Astrocyte (in vitro differentiated cells and primary cell): ENCODE measurements around the gene MRPS9. TPM values are rescaled to one million over a fixed set of nuclear protein-coding genes. Genes with fewer than 3 reads are reported as not detected.

ENCODE experiments used
- DNase-seq: peaks from one replicate; pipeline ENCODE4 v3.0.0-alpha.2; 2010; ENCODE audit warnings: low read depth
- FAIRE-seq: peaks from 2 replicates; lab custom pipeline; 2011; peaks lifted over from hg19 to GRCh38; lab: Jason Lieb, UNC
- H2AFZ ChIP-seq: 2 replicates; pipeline ENCODE4 v1.6.0; 2012; ENCODE audit warnings: low read depth, low read length, inconsistent platforms
- H3K27ac ChIP-seq: 2 replicates; pipeline ENCODE4 v1.5.1; 2011; ENCODE audit warnings: low read depth, low read length, inconsistent platforms
- H3K27me3 ChIP-seq: 2 replicates; pipeline ENCODE4 v1.6.0; 2011; ENCODE audit warnings: low read length, inconsistent platforms; ENCODE audit not compliant: insufficient read depth
- H3K36me3 ChIP-seq: 2 replicates; pipeline ENCODE4 v1.5.1; 2011; ENCODE audit warnings: low read length, inconsistent platforms; ENCODE audit not compliant: insufficient read depth
- H3K4me1 ChIP-seq: 2 replicates; pipeline ENCODE4 v1.5.1; 2011; ENCODE audit warnings: low read length, inconsistent platforms; ENCODE audit not compliant: insufficient read depth
- H3K4me2 ChIP-seq: 2 replicates; pipeline ENCODE4 v1.6.0; 2012; ENCODE audit warnings: low read length, inconsistent platforms
- H3K4me3 ChIP-seq: 2 replicates; pipeline ENCODE4 v1.5.1; 2011; ENCODE audit warnings: low read depth, mild to moderate bottlenecking, low read length, inconsistent platforms; ENCODE audit not compliant: insufficient read depth
- H3K79me2 ChIP-seq: 2 replicates; pipeline ENCODE4 v1.6.0; 2012; ENCODE audit warnings: mild to moderate bottlenecking, low read length, inconsistent platforms; ENCODE audit not compliant: insufficient read depth
- H3K9ac ChIP-seq: 2 replicates; pipeline ENCODE4 v1.6.0; 2012; ENCODE audit warnings: mild to moderate bottlenecking, low read length, inconsistent platforms
- H3K9me3 ChIP-seq: 2 replicates; pipeline ENCODE4 v1.5.1; 2012; ENCODE audit warnings: low read depth, mild to moderate bottlenecking, low read length, inconsistent platforms; ENCODE audit not compliant: insufficient read depth
- H4K20me1 ChIP-seq: 2 replicates; pipeline ENCODE4 v1.6.0; 2012; ENCODE audit warnings: low read length, inconsistent platforms; ENCODE audit not compliant: insufficient read depth
- H3K27ac Mint-ChIP-seq: one replicate; pipeline ENCODE4 v1.8.0; 2021; ENCODE audit warnings: mild to moderate bottlenecking, mixed read lengths; ENCODE audit not compliant: unreplicated experiment
- H3K27me3 Mint-ChIP-seq: one replicate; pipeline ENCODE4 v1.8.0; 2021; ENCODE audit warnings: low read depth, mixed read lengths; ENCODE audit not compliant: unreplicated experiment
- H3K36me3 Mint-ChIP-seq: one replicate; pipeline ENCODE4 v1.8.0; 2021; ENCODE audit warnings: low read depth, mixed read lengths; ENCODE audit not compliant: unreplicated experiment
- H3K4me1 Mint-ChIP-seq: one replicate; pipeline ENCODE4 v1.8.0; 2021; ENCODE audit warnings: low read depth, mixed read lengths; ENCODE audit not compliant: unreplicated experiment
- H3K4me3 Mint-ChIP-seq: one replicate; pipeline ENCODE4 v1.8.0; 2021; ENCODE audit warnings: mild to moderate bottlenecking, moderate library complexity, mixed read lengths; ENCODE audit not compliant: unreplicated experiment
- H3K9me3 Mint-ChIP-seq: one replicate; pipeline ENCODE4 v1.8.0; 2021; ENCODE audit warnings: mild to moderate bottlenecking, mixed read lengths; ENCODE audit not compliant: unreplicated experiment
- EZH2 ChIP-seq: IDR thresholded peaks from 2 replicates; pipeline ENCODE4 v1.6.1; 2012; ENCODE audit warnings: mild to moderate bottlenecking, low read length, inconsistent platforms; ENCODE audit not compliant: insufficient read depth
- total RNA-seq: library from RNA; stranded (reverse); gene quantifications from 2 replicates; pipeline ENCODE4 v1.2.1, GENCODE V29; 2021
- TF ChIP-seq, protein P1 (sequence below): IDR thresholded peaks from 2 replicates; pipeline ENCODE4 v1.5.1; 2011; ENCODE audit warnings: low read depth, mild to moderate bottlenecking, inconsistent platforms, low read length, moderate library complexity; ENCODE audit not compliant: insufficient read depth

MRPS9 gene
- total RNA-seq, 1 donor from 2014 or later = 32.3 TPM

- Mint-ChIP-seq H3K27ac (no peak overlapping the region), H3K4me1 (peaks cover 7% of the 10 kb centered on the region), H3K9me3 (no peaks in the 10 kb centered on the region), H3K36me3 (no peaks in the 10 kb centered on the region), H3K27me3 (no peaks in the 10 kb centered on the region), H3K4me3 (no peak overlapping the region)
- peaks cover 10% of the 10 kb centered on the region for H3K4me1 ChIP-seq
- no peak overlapping the region for H3K9ac ChIP-seq
- H3K9me3 ChIP-seq = no peaks in the 10 kb centered on the region
- H3K4me3 ChIP-seq = no peak overlapping the region
- FAIRE-seq (no peak), DNase-seq (peak; percentile 64)
- no peaks in the 10 kb centered on the region for H3K27me3 ChIP-seq
- no peak overlapping the region for H2AFZ ChIP-seq
- no peak for TF ChIP-seq EZH2
- TF ChIP-seq, protein P1, sequence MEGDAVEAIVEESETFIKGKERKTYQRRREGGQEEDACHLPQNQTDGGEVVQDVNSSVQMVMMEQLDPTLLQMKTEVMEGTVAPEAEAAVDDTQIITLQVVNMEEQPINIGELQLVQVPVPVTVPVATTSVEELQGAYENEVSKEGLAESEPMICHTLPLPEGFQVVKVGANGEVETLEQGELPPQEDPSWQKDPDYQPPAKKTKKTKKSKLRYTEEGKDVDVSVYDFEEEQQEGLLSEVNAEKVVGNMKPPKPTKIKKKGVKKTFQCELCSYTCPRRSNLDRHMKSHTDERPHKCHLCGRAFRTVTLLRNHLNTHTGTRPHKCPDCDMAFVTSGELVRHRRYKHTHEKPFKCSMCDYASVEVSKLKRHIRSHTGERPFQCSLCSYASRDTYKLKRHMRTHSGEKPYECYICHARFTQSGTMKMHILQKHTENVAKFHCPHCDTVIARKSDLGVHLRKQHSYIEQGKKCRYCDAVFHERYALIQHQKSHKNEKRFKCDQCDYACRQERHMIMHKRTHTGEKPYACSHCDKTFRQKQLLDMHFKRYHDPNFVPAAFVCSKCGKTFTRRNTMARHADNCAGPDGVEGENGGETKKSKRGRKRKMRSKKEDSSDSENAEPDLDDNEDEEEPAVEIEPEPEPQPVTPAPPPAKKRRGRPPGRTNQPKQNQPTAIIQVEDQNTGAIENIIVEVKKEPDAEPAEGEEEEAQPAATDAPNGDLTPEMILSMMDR = no peak
- H4K20me1 ChIP-seq = no peaks in the 10 kb centered on the region
- H3K36me3 ChIP-seq = no peaks in the 10 kb centered on the region
- H3K4me2 ChIP-seq = peak overlapping the region; percentile 61
- H3K27ac ChIP-seq = no peak overlapping the region
- H3K79me2 ChIP-seq = no peaks in the 10 kb centered on the region
Observed at GRCh38 chr2:105081006-105081601, 43.2 kb downstream of the MRPS9 start.

DNA sequence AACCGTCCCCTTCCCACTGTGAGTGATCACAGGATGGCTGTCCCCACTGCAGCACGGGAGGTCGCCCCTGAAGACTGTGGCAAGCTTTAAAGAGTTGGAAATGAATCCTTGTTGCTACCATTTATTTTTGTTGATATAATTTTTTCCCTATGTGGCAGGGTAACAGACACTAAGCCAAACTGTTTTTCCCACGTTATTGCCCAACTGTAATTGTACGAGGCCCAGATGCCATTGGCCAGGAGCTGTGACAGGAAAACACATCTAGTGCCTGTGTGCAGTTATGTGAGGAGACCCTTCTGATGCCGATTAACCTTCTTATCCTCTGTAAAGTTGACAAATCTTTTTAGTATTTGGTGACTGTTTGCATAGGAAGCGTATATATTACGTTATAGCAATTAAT lies 44.2 kb downstream of the MRPS9 start:
- Histone ChIP-seq H3K4me1 (peaks cover 10% of the 10 kb centered on the region), H3K36me3 (no peaks in the 10 kb centered on the region), H3K9me3 (no peaks in the 10 kb centered on the region), H3K4me3 (no peak overlapping the region), H3K4me2 (no peak overlapping the region), H3K27me3 (no peaks in the 10 kb centered on the region), H2AFZ (no peak overlapping the region), H3K27ac (no peak overlapping the region), H3K9ac (no peak overlapping the region), H3K79me2 (no peaks in the 10 kb centered on the region), H4K20me1 (no peaks in the 10 kb centered on the region)
- no peaks in the 10 kb centered on the region for H3K9me3 Mint-ChIP-seq
- no peak overlapping the region for H3K27ac Mint-ChIP-seq
- DNase-seq (no peak), FAIRE-seq (no peak)
- no peaks in the 10 kb centered on the region for H3K27me3 Mint-ChIP-seq
- TF ChIP-seq, protein P1 = no peak
- TF ChIP-seq EZH2 = no peak
- H3K4me1 Mint-ChIP-seq = peaks cover 7% of the 10 kb centered on the region
- H3K4me3 Mint-ChIP-seq = no peak overlapping the region
- no peaks in the 10 kb centered on the region for H3K36me3 Mint-ChIP-seq

DNA sequence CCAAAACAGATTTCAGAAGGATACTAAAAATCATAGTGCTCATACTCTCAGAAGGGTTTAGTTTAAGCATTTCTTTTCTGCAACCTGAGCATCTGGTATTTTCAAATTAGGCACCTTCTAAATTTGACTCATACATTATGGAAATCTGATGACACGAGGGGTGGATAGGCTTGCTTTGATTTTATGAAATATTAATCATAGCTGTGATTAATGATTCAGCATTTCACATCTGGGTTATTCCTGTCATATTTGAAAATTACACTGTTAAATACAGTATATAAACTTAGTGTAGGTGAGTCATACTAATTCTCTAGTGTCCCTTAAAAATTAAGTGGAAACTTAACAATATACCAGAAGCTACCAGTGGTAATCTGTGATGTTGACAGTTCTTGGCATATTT lies 47.7 kb downstream of the MRPS9 start:
- no peak overlapping the region for H3K4me3 Mint-ChIP-seq
- no peaks in the 10 kb centered on the region for H3K4me1 Mint-ChIP-seq
- no peak overlapping the region for H3K27ac ChIP-seq
- no peaks in the 10 kb centered on the region for H3K9me3 Mint-ChIP-seq
- no peak overlapping the region for H3K4me2 ChIP-seq
- H3K9me3 ChIP-seq = no peaks in the 10 kb centered on the region
- H3K9ac ChIP-seq = no peak overlapping the region
- FAIRE-seq (no peak), DNase-seq (no peak)
- peaks cover 7% of the 10 kb centered on the region for H3K4me1 ChIP-seq
- no peaks in the 10 kb centered on the region for H3K36me3 Mint-ChIP-seq
- H3K4me3 ChIP-seq = no peak overlapping the region
- H2AFZ ChIP-seq = no peak overlapping the region
- no peaks in the 10 kb centered on the region for H3K36me3 ChIP-seq
- TF ChIP-seq, protein P1 = no peak
- TF ChIP-seq EZH2 = no peak
- H3K27me3 Mint-ChIP-seq = no peaks in the 10 kb centered on the region
- no peak overlapping the region for H3K27ac Mint-ChIP-seq
- H3K27me3 ChIP-seq = no peaks in the 10 kb centered on the region
- no peaks in the 10 kb centered on the region for H4K20me1 ChIP-seq
- H3K79me2 ChIP-seq = no peaks in the 10 kb centered on the region
